HG03439 (cell line): ENCODE data around the gene PGLYRP2.
A peak's percentile ranks its signal among the peaks of the same experiment; 100 is the strongest.

ENCODE experiments used
- ATAC-seq: cut with Tn5 transposase; IDR thresholded peaks from one replicate; pipeline ENCODE4 v1.9.1; 2021; ENCODE audit warnings: mild to moderate bottlenecking, moderate library complexity; ENCODE audit not compliant: unreplicated experiment

Gene PGLYRP2

GRCh38 chr19:15442142-15442920 is 37.0 kb downstream of the PGLYRP2 start:
- ATAC-seq, result no peak

GRCh38 chr19:15441317-15441716 is 38.0 kb downstream of the PGLYRP2 start:
- no peak for ATAC-seq

GRCh38 chr19:15439821-15440641 is 39.3 kb downstream of the PGLYRP2 start:
- no peak for ATAC-seq

GRCh38 chr19:15439078-15439799 is 40.1 kb downstream of the PGLYRP2 start:
- no peak for ATAC-seq

- ATAC-seq, result no peak
Measured at GRCh38 chr19:15438577-15438976, 40.7 kb downstream of the PGLYRP2 start.

GRCh38 chr19:15438124-15438496 is 41.2 kb downstream of the PGLYRP2 start:
- ATAC-seq, result no peak

GRCh38 chr19:15437355-15438123 is 41.8 kb downstream of the PGLYRP2 start:
- ATAC-seq, result no peak

GRCh38 chr19:15436826-15437110 is 42.5 kb downstream of the PGLYRP2 start:
- no peak for ATAC-seq

GRCh38 chr19:15436012-15436825 is 43.1 kb downstream of the PGLYRP2 start:
- ATAC-seq, result no peak

- no peak for ATAC-seq
Measured at GRCh38 chr19:15433519-15434069, 45.7 kb downstream of the PGLYRP2 start.

GRCh38 chr19:15432629-15433518 is 46.4 kb downstream of the PGLYRP2 start:
- ATAC-seq, result peak; percentile 70

- no peak for ATAC-seq
Measured at GRCh38 chr19:15432018-15432494, 47.2 kb downstream of the PGLYRP2 start.

- no peak for ATAC-seq
Measured at GRCh38 chr19:15431396-15432017, 47.8 kb downstream of the PGLYRP2 start.

- ATAC-seq, result no peak
Measured at GRCh38 chr19:15430526-15431120, 48.7 kb downstream of the PGLYRP2 start.

- ATAC-seq, result no peak
Measured at GRCh38 chr19:15429825-15430467, 49.4 kb downstream of the PGLYRP2 start.

- no peak for ATAC-seq
Measured at GRCh38 chr19:15428956-15429824, 50.1 kb downstream of the PGLYRP2 start.
